Measurements from ENCODE around the gene RASA2.
"Not testable (repeated sequence)": the region's sequence is repeated elsewhere in the genome, so short reads cannot be mapped to it uniquely, and the experiment has no call there.

The RASA2 gene

GRCh38 chr3:141498598-141499223 lies 11.9 kb downstream of the RASA2 start:
- DNase-seq: peak; percentile 92

- no peak for DNase-seq
These were observed 12.5 kb downstream of the RASA2 start for GRCh38 chr3:141499284-141499683.

GRCh38 chr3:141499965-141500364 lies 13.1 kb downstream of the RASA2 start:
- DNase-seq: no peak

GRCh38 chr3:141500397-141500796 lies 13.6 kb downstream of the RASA2 start:
- no peak for DNase-seq

- DNase-seq: no peak
These were observed 18.3 kb downstream of the RASA2 start for GRCh38 chr3:141505166-141505565.

GRCh38 chr3:141506071-141506470 lies 19.2 kb downstream of the RASA2 start:
- no peak for DNase-seq

- no peak for DNase-seq
These were observed 20.7 kb downstream of the RASA2 start for GRCh38 chr3:141507392-141508066.

- DNase-seq: no peak
These were observed 21.2 kb downstream of the RASA2 start for GRCh38 chr3:141508067-141508436.

GRCh38 chr3:141511361-141511760 lies 24.5 kb downstream of the RASA2 start:
- no peak for DNase-seq

GRCh38 chr3:141514382-141514781 lies 27.6 kb downstream of the RASA2 start:
- DNase-seq: no peak

- no peak for DNase-seq
These were observed 32.8 kb downstream of the RASA2 start for GRCh38 chr3:141519587-141519986.

GRCh38 chr3:141521781-141522180 lies 35.0 kb downstream of the RASA2 start:
- DNase-seq: no peak

- DNase-seq: no peak
These were observed 37.0 kb downstream of the RASA2 start for GRCh38 chr3:141523615-141524375.

GRCh38 chr3:141524988-141525387 lies 38.2 kb downstream of the RASA2 start:
- DNase-seq: no peak

GRCh38 chr3:141525814-141526213 lies 39.0 kb downstream of the RASA2 start:
- no peak for DNase-seq

- DNase-seq: no peak
These were observed 39.9 kb downstream of the RASA2 start for GRCh38 chr3:141526709-141527108.

- no peak for DNase-seq
These were observed 42.0 kb downstream of the RASA2 start for GRCh38 chr3:141528800-141529199.

- no peak for DNase-seq
These were observed 42.4 kb downstream of the RASA2 start for GRCh38 chr3:141529256-141529655.

- no peak for DNase-seq
These were observed 43.0 kb downstream of the RASA2 start for GRCh38 chr3:141529717-141530414.

- no peak for DNase-seq
These were observed 43.6 kb downstream of the RASA2 start for GRCh38 chr3:141530415-141530768.

GRCh38 chr3:141532609-141533008 lies 45.8 kb downstream of the RASA2 start:
- DNase-seq: no peak

- not testable (repeated sequence) for DNase-seq
These were observed 49.2 kb downstream of the RASA2 start for GRCh38 chr3:141536017-141536416.

- no peak for DNase-seq
These were observed 51.0 kb downstream of the RASA2 start for GRCh38 chr3:141537856-141538255.

Data from KG1 (cell line).